Prostate gland (tissue), 2 donors: ENCODE results near the gene LARP4B. TPM values are rescaled to one million over a fixed set of nuclear protein-coding genes. Genes with fewer than 3 reads are reported as not detected.

ENCODE experiments used
- DNase-seq: peaks from one replicate; pipeline ENCODE4 v3.0.0-alpha.2; 2019; ENCODE audit warnings: low spot score
- H3K27ac ChIP-seq, 2 donors: fragments of 200-600 bp; sonication (generic); 2 replicates each; pipeline ENCODE4 v1.5.1; 2017 to 2019
- H3K27me3 ChIP-seq: fragments of 200-600 bp; sonication (generic); replicated peaks from 2 replicates; pipeline ENCODE4 v1.5.1; 2019; ENCODE audit not compliant: insufficient read depth
- H3K36me3 ChIP-seq, 2 donors: fragments of 200-600 bp; sonication (generic); 1 replicate in 1 of 2; 2 replicates in 1 of 2; pipeline versions ENCODE4 v1.5.1 to v1.8.1; 2017 to 2019
- H3K4me1 ChIP-seq: fragments of 200-600 bp; sonication (generic); replicated peaks from 2 replicates; pipeline ENCODE4 v1.5.1; 2019
- H3K4me3 ChIP-seq, 2 donors: fragments of 200-600 bp; sonication (generic); 2 replicates each; pipeline ENCODE4 v1.5.1; 2017 to 2019
- H3K9me3 ChIP-seq: fragments of 200-600 bp; sonication (generic); 2 replicates; pipeline ENCODE4 v1.5.1; 2017
- CTCF ChIP-seq, 4 experiments: fragments of 200-600 bp in 2 of 4; fragments of 450-650 bp in 2 of 4; sonication (generic) in 2 of 4; IDR thresholded peaks; 1 replicate in 3 of 4; 2 replicates in 1 of 4; pipeline ENCODE4 v1.5.1; 2016 to 2019; ENCODE audit warnings: antibody characterized with exemption in 4 of 4, mild to moderate bottlenecking in 2 of 4, moderate library complexity in 2 of 4
- POLR2A ChIP-seq: fragments of 450-650 bp; IDR thresholded peaks from one replicate; pipeline ENCODE4 v1.6.1; 2016; ENCODE audit warnings: antibody characterized with exemption, mild to moderate bottlenecking
- POLR2AphosphoS5 ChIP-seq: sonication (generic); formaldehyde crosslinking; IDR thresholded peaks from one replicate; pipeline ENCODE4 v1.6.1; 2017; ENCODE audit warnings: antibody characterized with exemption
- WGBS: methylation state at CpG from one replicate; pipeline ENCODE4 v1.1.5; 2018; 5-methylcytosine and 5-hydroxymethylcytosine counted together
- intact Hi-C: fragments of 100-400 bp; cut with DNase I; formaldehyde crosslinking; loops from one replicate; pipeline ENCODE4 v1.14.2; 2022
- total RNA-seq, 2 donors: library from RNA; depleted of rRNA; stranded (reverse); fragments of >200 nt; gene quantifications; one replicate each; pipeline ENCODE4 v1.1.0, GENCODE V29; 2016

The LARP4B gene
- total RNA-seq, 2 donors from 2014 or later: 51.9 to 95.4 TPM

- H3K36me3 ChIP-seq: no peaks in the 10 kb centered on the region
- H3K9me3 ChIP-seq: no peaks in the 10 kb centered on the region
- 90% methylated on average over 5 of the region's 5 CpGs for WGBS
- intact Hi-C loops: no loop called here
- no peak overlapping the region for H3K4me3 ChIP-seq
- no peaks in the 10 kb centered on the region for H3K27me3 ChIP-seq
- no peak for DNase-seq
- no peak for TF ChIP-seq CTCF (IDR thresholded peaks at IDR 0.05)
- TF ChIP-seq POLR2AphosphoS5: no peak
- no peak for TF ChIP-seq POLR2A
- H3K27ac ChIP-seq: no peak overlapping the region
- H3K4me1 ChIP-seq: no peaks in the 10 kb centered on the region
Observed at GRCh38 chr10:974785-975074, 43.2 kb upstream of the LARP4B start.

GRCh38 chr10:974038-974784 lies 42.7 kb upstream of the LARP4B start:
- no peak for DNase-seq
- TF ChIP-seq CTCF (IDR thresholded peaks at IDR 0.05): no peak
- TF ChIP-seq POLR2A: no peak
- TF ChIP-seq POLR2AphosphoS5: no peak
- H3K36me3 ChIP-seq: no peaks in the 10 kb centered on the region
- no peaks in the 10 kb centered on the region for H3K27me3 ChIP-seq
- H3K27ac ChIP-seq: no peak overlapping the region
- H3K4me1 ChIP-seq: no peaks in the 10 kb centered on the region
- H3K4me3 ChIP-seq: no peak overlapping the region
- no peaks in the 10 kb centered on the region for H3K9me3 ChIP-seq
- intact Hi-C loops: no loop called here
- 59% methylated on average over 20 of the region's 20 CpGs for WGBS

- WGBS: 89% methylated on average over 8 of the region's 8 CpGs
- no peaks in the 10 kb centered on the region for H3K27me3 ChIP-seq
- no peaks in the 10 kb centered on the region for H3K4me1 ChIP-seq
- H3K9me3 ChIP-seq: no peaks in the 10 kb centered on the region
- intact Hi-C loops: no loop called here
- H3K4me3 ChIP-seq: no peak overlapping the region
- no peak for TF ChIP-seq CTCF (IDR thresholded peaks at IDR 0.05)
- no peak for TF ChIP-seq POLR2AphosphoS5
- no peak for TF ChIP-seq POLR2A
- H3K36me3 ChIP-seq: no peaks in the 10 kb centered on the region
- H3K27ac ChIP-seq: no peak overlapping the region
- no peak for DNase-seq
Observed at GRCh38 chr10:972763-973162, 41.3 kb upstream of the LARP4B start.

GRCh38 chr10:971613-972012 lies 40.1 kb upstream of the LARP4B start:
- DNase-seq: no peak
- no peaks in the 10 kb centered on the region for H3K27me3 ChIP-seq
- H3K4me3 ChIP-seq: no peak overlapping the region
- no peak overlapping the region for H3K27ac ChIP-seq
- no peaks in the 10 kb centered on the region for H3K9me3 ChIP-seq
- no peak for TF ChIP-seq POLR2A
- no peak for TF ChIP-seq POLR2AphosphoS5
- no peak for TF ChIP-seq CTCF (IDR thresholded peaks at IDR 0.05)
- H3K4me1 ChIP-seq: no peaks in the 10 kb centered on the region
- 76% methylated on average over 12 of the region's 12 CpGs for WGBS
- H3K36me3 ChIP-seq: no peaks in the 10 kb centered on the region
- intact Hi-C loops: no loop called here

GRCh38 chr10:971150-971542 lies 39.6 kb upstream of the LARP4B start:
- intact Hi-C loops: no loop called here
- Histone ChIP-seq H3K4me3 (no peak overlapping the region), H3K36me3 (no peaks in the 10 kb centered on the region), H3K9me3 (no peaks in the 10 kb centered on the region), H3K27me3 (no peaks in the 10 kb centered on the region), H3K27ac (no peak overlapping the region), H3K4me1 (no peaks in the 10 kb centered on the region)
- TF ChIP-seq CTCF (IDR thresholded peaks at IDR 0.05) (no peak), POLR2AphosphoS5 (no peak), POLR2A (no peak)
- WGBS: 66% methylated on average over 4 of the region's 4 CpGs
- no peak for DNase-seq
